HG03439 (cell line): ENCODE data around the gene ZFP90.

Experiments
- ATAC-seq: cut with Tn5 transposase; IDR thresholded peaks from one replicate; pipeline ENCODE4 v1.9.1; 2021; ENCODE audit warnings: mild to moderate bottlenecking, moderate library complexity; ENCODE audit not compliant: unreplicated experiment

The ZFP90 gene

GRCh38 chr16:68575082-68575481 lies 36.0 kb downstream of the ZFP90 start:
- no peak for ATAC-seq

DNA sequence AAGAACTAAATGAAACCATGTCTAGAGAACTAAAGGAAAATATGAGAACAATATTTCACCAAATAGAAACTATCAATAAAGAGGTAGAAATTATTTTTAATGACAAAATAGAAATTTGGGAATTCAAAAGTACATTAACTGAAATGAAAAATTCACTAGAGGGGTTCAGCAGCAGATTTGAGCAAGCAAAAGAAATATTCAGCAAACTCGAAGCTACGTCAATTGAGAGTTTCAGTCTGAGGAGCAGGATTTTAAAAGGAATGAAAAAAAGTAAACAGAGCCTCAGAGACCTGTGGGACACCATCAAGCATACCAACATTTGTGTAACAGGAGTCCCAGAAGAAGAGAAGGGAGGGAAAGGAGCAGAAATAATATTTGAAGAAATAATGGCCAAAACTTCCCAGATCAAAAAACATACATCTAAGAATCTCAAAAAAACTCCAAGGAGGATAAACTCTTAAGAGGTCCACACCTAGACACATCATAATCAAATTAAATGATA lies 38.3 kb downstream of the ZFP90 start:
- ATAC-seq = no peak

- ATAC-seq = no peak
Measured at GRCh38 chr16:68590201-68590994, 51.3 kb downstream of the ZFP90 start.

DNA sequence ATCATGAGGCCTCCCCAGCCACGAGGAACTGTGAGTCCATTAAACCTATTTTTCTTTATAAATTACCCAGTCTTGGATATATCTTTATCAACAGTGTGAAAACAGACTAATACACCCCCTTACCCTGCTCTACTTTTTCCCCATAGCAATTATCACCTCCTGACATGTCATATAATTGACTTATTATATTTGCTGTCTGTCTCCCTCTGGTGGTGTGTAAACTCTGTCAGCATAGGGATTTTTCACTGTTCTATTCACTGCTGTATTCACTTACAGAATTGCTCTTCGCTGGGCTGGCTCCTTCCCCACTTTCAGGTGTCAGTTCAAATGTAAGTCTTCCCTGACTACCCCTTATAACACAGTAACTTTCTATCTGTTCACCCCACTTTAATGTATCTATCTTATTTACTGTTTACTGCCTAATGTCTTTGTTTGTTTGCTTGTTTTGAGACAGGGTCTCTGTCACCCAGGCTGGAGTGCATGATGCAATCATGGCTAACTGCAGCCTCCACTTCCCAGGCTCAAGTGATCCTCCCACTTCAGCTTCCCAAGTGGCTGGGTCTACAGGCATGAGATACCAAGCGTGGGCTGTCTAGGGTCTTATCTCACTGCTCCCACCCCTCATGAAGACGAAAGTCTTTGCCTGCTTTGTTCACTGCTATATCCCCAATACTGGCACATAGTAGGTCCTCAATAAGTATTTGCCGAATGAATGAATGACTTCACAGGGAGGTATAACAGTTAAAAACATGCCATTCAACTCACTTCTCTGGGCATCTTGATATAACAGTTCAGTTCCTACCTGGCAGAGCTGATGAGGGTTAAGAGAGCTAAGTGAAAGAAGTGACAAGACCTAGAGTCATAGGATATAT lies 53.6 kb downstream of the ZFP90 start:
- no peak for ATAC-seq

DNA sequence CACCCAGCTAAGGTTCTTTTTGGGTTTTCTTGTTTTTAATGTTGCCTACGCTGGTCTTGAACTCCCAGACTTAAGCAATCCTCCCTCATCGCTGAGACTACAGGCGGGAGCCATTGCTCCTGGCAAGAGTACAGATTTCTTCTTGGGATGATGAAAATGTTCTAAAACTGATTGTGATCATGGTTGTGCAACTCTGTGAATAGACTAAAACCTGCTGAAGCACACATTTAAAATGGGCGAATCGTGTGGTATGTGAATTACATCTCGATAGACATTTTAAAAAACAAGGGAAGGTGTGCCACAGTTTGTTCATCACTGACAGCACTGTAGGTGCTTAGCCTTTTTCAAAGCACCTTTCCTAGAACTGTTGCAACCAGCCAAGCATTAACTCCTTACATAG lies 57.2 kb downstream of the ZFP90 start:
- no peak for ATAC-seq

- ATAC-seq = no peak
Measured at GRCh38 chr16:68599586-68599985, 60.5 kb downstream of the ZFP90 start.

DNA sequence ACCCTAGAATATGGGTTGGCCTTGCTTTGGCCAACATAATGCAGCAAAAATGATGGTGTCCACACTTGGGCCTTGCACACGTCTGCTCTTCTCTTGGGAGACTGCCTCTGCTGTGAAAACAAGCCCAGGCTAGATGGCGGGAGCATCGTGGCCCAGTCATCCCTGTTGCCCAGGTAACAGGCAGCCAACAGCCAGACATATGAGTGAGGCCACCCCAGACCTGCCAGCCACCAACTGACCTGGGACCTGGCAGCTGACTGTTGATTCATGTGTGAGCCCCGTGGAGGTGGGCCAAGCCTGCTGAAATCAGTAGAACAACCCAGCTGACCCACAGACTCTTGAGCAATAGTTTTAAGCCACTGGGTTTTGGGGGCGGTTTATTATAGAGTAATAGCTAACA lies 66.7 kb downstream of the ZFP90 start:
- no peak for ATAC-seq

GRCh38 chr16:68607443-68607842 lies 68.4 kb downstream of the ZFP90 start:
- ATAC-seq = no peak

GRCh38 chr16:68608330-68608729 lies 69.2 kb downstream of the ZFP90 start:
- ATAC-seq = no peak

DNA sequence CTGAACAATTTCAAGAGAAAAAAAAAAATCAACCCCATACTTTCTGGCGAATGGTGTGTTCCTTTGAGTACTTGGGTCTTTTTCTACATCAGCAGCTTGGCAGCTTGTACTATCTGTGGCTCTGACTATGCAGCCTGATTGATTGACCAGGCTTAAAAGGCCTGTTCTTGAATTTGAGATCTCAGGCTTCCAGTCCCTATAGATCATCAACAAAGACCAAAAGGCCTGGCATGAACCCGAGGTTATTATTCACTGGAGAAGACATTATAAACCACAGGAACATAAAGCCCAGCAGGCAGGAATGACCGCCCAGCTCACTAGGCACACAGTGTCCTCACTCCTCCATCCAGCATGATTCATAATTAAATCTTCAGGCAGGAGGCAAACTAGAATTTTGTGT lies 73.9 kb downstream of the ZFP90 start:
- no peak for ATAC-seq

DNA sequence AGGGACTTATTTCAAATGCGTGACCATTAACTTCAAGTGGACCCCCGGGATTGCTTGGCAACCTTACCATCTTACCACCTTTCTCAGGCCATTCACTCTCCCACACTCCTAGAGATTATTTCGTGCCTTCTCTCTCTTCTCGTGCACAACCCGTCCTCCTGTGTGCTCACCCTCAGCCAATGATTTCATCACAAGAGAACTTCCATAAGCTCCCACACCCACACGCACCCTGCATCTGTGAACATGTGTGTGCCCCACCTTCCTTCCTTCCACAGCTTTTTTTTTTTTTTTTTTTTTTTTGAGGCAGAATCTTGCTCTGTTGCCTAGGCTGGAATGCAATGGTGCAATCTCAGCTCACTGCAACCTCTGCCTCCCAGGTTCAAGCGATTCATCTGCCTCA lies 78.6 kb downstream of the ZFP90 start:
- ATAC-seq = no peak
